HepG2 (cell line): ENCODE measurements around the gene PROSER1. TPM values are rescaled to one million over a fixed set of nuclear protein-coding genes. Genes with fewer than 3 reads are reported as not detected.

Experiments
- CERS6 ChIP-seq: sonication (generic); formaldehyde crosslinking; IDR thresholded peaks from 2 replicates; pipeline ENCODE4 v1.5.0; 2020; ENCODE audit warnings: missing genetic modification reagents
- CHD2 ChIP-seq: IDR thresholded peaks from 2 replicates; pipeline ENCODE4 v1.6.1; 2011; ENCODE audit warnings: low read depth, low read length, improper control_type of control experiment
- CHD4 ChIP-seq: fragments of 200-600 bp; sonication (generic); IDR thresholded peaks from 2 replicates; pipeline ENCODE4 v1.7.0; 2017; ENCODE audit warnings: mild to moderate bottlenecking, low read length, borderline replicate concordance
- CTCF ChIP-seq: sonication (generic); formaldehyde crosslinking; IDR thresholded peaks from 2 replicates; pipeline ENCODE4 v1.5.0; 2020; ENCODE audit warnings: mild to moderate bottlenecking, missing genetic modification reagents, moderate library complexity
- HNRNPUL1 ChIP-seq: fragments of 200-400 bp; formaldehyde crosslinking; IDR thresholded peaks from 2 replicates; pipeline ENCODE4 v1.6.1; 2017; ENCODE audit warnings: low read depth, mild to moderate bottlenecking, low read length, moderate library complexity
- KDM6A ChIP-seq: IDR thresholded peaks from 2 replicates; pipeline ENCODE4 v1.6.1; 2016; ENCODE audit warnings: low read depth
- PHF8 ChIP-seq: sonication (generic); formaldehyde crosslinking; IDR thresholded peaks from 2 replicates; pipeline ENCODE4 v1.5.0; 2020; ENCODE audit warnings: missing genetic modification reagents
- SMC3 ChIP-seq: IDR thresholded peaks from 2 replicates; pipeline ENCODE4 v1.6.1; 2011; ENCODE audit warnings: low read length, improper control_type of control experiment
- ZNF24 ChIP-seq: fragments of 450-650 bp; IDR thresholded peaks from 2 replicates; pipeline ENCODE4 v1.6.1; 2017; ENCODE audit warnings: antibody characterized with exemption, mild to moderate bottlenecking
- ZNF337 ChIP-seq: sonication (generic); formaldehyde crosslinking; IDR thresholded peaks from 2 replicates; pipeline ENCODE4 v1.5.1; 2020; ENCODE audit warnings: missing genetic modification reagents, low read depth, mild to moderate bottlenecking, borderline replicate concordance
- ZNF790 ChIP-seq: sonication (generic); formaldehyde crosslinking; IDR thresholded peaks from 2 replicates; pipeline ENCODE4 v1.8.0; 2022; ENCODE audit warnings: missing genetic modification reagents, mild to moderate bottlenecking, borderline replicate concordance
- polyA plus RNA-seq, 8 experiments: library from polyadenylated mRNA; depleted of rRNA in 3 of 8; stranded (reverse) in 7 of 8; unstranded in 1 of 8; fragments of >200 nt; fragmentation: Illumina TruSeq in 4 of 8; extraction: Trizol in 4 of 8; gene quantifications; 2 replicates each; pipeline versions ENCODE4 v1.2.1 to v1.2.3, GENCODE V29; 2011 to 2016; ENCODE audit warnings: low read depth in 4 of 8, missing spikeins in 1 of 8, mixed read lengths in 1 of 8; ENCODE audit not compliant: insufficient read depth in 1 of 8
- total RNA-seq, 5 experiments: library from RNA; depleted of rRNA; stranded (reverse); fragments of >200 nt; fragmentation: Illumina TruSeq; extraction: Trizol; gene quantifications; 2 replicates each; pipeline ENCODE4 v1.2.3, GENCODE V29; 2016; ENCODE audit warnings: low read depth in 1 of 5
- TF ChIP-seq, protein P1 (sequence below): sonication (generic); formaldehyde crosslinking; IDR thresholded peaks from 2 replicates; pipeline ENCODE4 v1.8.0; 2022; ENCODE audit warnings: low read depth, missing genetic modification reagents

PROSER1 gene
- total and polyA plus RNA-seq, 2 of the 13 experiments (the other 11 are each of a cell fraction or from before 2014, with no cell fraction given) = 11.4 to 17.2 TPM

DNA sequence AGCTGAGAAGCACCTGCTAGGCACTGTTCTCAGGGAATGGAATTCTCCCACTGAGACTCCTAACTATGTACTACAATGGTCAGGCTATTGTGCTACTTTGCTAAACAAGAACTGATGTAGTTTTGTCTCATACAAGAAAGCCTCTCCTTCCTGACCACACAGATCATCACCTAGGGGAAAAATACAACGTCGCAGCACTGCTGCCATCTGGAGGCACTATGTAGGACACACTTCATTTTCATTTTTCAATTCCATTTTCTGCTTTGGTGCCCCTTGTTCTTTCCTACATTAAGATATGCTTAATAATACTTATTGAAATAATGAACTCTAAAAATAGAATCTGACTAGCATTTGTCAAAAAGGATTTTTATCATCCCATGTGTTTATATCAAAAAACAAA lies 21.1 kb downstream of the PROSER1 start (continued):
- TF ChIP-seq CTCF (CRISPR knock-in tag) (peak; percentile 68), ZNF337 (no peak), PHF8 (CRISPR knock-in tag) (no peak), CHD2 (no peak), KDM6A (CRISPR knock-in tag) (no peak), ZNF24 (no peak), SMC3 (0 out of 2 replicates have a peak, but pooled peaks have one; percentile 38), ZNF790 (CRISPR knock-in tag) (no peak), CHD4 (no peak), HNRNPUL1 (no peak), CERS6 (no peak)
- TF ChIP-seq, protein P1, sequence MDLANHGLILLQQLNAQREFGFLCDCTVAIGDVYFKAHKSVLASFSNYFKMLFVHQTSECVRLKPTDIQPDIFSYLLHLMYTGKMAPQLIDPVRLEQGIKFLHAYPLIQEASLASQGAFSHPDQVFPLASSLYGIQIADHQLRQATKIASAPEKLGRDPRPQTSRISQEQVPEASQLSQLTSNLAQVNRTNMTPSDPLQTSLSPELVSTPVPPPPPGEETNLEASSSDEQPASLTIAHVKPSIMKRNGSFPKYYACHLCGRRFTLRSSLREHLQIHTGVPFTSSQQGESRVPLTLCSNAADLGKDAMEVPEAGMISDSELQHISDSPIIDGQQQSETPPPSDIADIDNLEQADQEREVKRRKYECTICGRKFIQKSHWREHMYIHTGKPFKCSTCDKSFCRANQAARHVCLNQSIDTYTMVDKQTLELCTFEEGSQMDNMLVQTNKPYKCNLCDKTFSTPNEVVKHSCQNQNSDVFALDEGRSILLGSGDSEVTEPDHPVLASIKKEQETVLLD = no peak
